GM19452 (cell line): Measurements from ENCODE around the gene KRTAP10-8.
"Not testable (repeated sequence)": the region's sequence is repeated elsewhere in the genome, so short reads cannot be mapped to it uniquely, and the experiment has no call there.

Experiments
- ATAC-seq: cut with Tn5 transposase; IDR thresholded peaks from one replicate; pipeline ENCODE4 v1.9.1; 2021; ENCODE audit not compliant: unreplicated experiment

The KRTAP10-8 gene

DNA sequence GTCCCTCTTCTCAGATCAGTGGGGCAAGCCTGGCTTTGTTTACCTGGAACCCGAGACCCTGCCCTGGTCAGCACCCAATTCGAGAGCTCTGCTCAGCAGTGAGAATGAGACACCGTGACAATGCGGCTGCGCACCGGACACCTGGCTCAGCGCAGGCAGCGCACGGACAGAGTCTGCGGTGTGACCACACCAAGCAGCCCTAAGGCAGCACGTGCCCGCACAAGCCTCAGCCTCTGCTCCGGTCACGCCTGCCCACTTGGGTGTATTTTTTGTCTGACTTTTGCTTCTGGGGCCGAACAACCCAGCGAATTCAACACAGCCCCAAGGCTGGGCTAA lies 4.7 kb downstream of the KRTAP10-8 start:
- ATAC-seq = no peak

DNA sequence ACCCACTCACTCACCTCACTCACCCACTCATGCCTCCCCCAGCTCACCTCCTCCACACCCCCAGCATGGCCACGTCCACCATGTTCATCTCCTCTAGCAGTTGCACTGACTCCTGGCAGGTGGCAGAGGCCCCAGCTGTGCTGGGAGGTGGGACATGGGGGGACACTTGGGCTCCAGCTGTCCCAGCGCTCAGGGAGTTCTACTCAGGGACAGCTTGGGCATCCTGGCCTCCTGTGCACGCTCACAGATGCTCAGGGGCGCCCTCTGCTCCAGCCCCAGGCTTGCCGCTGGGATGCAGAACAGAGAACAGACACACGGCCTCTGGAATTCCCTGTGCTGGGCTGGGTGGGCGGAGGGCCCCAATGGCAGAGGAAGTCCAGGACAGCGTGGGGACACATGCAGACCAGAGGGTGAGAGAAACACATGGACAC lies 5.2 kb downstream of the KRTAP10-8 start:
- ATAC-seq = no peak

DNA sequence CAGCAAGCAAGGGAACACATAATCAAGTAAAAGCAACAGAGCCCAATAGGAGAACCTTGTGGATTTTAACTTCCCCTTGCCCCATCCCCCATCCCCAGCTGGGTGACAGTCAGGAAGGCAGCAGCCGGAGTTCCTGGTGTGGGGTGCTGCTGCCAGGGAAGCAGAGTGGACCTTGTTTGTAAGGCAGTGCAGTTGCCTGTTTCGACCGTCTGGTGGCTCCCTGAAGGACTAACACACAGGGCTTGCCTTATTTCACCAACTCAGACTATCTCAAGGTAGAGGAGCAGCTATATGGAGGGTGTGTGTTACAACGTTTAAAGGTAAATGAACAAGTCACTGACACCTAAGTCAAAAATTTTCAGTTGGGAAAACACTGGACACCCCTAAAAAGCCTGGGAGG lies 6.6 kb downstream of the KRTAP10-8 start:
- no peak for ATAC-seq

DNA sequence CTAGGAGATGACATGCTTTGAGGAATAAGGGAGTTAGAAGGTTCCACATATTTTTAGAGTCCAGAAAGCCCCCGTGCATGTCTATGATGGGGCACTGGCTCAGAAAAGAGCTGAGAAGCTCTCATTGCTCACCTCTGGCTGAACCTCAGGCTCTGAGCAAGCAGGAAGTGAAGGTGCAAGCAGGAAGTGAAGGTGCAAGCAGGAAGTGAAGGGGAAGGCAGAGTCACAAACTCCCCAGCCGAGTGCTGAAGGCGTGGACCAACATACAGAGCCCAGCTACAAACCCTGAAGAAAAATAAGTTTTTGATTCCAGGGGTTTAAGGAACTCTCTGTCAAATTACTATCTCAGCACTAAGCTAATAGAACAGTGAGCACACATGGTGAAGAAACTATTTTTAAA lies 7.0 kb downstream of the KRTAP10-8 start:
- ATAC-seq = no peak

DNA sequence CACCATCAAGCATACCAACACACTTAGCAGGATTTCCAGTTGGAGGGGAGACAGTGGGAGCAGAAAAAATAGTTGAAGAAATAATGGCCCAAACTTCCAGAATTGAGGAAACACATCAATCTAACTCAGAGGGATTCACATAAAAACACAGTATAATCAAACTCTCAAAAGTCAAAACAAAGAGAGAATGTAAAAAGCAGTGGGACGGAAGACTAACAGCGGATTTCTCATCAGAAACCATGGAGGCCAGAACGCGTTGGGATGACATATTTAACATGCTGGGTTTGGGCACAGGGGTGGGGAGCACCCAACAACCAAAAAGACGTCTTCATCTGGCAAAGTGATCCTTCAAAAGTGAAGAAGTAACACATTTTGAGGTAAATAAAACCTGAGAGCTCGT lies 8.0 kb downstream of the KRTAP10-8 start:
- no peak for ATAC-seq

DNA sequence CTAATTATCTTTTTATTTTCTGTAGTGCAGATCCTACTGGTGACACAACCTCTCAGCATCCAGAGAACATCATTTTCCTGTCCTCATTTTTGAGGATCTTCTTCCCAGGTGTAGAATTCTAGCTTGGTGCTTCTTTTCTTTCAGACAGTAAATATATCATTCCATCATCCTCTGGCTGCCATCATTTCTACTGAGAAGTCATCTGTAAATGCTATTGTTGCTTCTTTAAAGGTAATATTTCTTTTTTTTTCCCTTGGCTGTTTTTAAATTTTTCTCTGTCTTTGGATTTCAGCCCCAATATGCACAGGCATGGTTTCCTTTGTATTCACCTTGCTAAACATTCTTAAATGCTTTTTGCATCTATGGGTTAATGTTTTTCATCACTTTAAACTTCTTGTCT lies 11.7 kb downstream of the KRTAP10-8 start:
- no peak for ATAC-seq

DNA sequence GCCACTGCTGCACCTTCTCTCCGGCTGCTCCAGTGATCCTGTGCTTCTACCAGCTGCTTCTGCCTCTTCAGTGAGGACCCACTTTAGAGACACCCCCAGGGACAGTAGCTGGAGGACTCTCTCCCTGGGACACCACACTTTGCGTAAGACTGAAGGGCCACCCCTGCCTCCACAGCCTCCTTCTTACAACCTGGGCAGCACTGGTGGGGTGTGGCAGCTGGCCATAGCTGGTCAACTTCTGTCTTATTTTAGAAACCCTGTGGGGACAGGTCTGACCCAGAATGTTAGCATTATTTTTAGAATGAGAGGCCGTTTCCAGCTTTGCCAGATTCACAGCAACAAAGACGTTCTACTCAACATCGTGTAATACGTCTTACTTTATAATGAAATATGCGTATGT lies 13.9 kb downstream of the KRTAP10-8 start:
- ATAC-seq = no peak

DNA sequence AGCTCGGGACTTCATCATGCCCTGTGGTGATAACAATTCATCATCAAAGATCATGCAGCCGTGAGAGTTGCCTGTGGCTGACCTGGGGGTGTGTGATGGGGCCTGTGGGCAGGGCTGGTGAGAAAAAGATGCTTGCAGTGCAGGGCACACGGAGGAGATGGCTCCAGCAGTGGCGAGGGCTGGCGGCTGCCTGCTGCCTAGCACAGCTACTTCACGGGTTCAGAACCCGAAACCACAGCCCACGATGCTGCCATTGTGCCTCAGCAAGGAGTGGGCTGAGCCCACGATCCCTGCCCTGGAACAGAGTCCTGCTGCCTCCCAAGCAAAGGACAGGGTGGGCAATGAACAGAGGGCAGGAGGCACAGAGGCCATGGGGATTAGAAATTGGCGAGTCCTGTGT lies 14.4 kb downstream of the KRTAP10-8 start:
- ATAC-seq = no peak

DNA sequence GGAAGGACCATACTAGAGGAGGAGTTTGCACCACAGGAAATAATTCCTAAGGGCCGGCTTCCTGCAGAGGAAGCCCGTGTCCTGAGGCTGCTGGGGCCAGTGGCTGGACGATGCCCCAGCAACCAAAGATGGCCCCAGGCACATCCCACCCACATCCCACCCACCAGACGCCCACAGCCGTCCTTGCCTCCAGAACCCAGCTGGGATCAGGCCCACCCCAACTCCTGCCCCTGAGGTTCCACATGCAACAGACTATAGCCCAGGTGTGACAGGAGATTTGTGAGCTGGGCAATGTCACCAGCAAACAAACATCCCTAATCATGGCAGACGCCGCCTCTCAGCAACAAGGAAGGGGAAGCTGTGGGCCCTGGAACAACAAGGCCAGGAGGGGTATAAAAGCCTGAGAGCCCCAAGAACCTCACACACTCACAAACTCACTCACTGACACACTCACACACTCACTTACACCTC lies 14.8 kb downstream of the KRTAP10-8 start, which contains the start of gene KRTAP10-9:
Gene KRTAP10-9, plus strand, starts transcription at position 421 of the 471 bp plus-strand sequence. CDS start 79 bp downstream, outside the sequence.
- no peak for ATAC-seq

DNA sequence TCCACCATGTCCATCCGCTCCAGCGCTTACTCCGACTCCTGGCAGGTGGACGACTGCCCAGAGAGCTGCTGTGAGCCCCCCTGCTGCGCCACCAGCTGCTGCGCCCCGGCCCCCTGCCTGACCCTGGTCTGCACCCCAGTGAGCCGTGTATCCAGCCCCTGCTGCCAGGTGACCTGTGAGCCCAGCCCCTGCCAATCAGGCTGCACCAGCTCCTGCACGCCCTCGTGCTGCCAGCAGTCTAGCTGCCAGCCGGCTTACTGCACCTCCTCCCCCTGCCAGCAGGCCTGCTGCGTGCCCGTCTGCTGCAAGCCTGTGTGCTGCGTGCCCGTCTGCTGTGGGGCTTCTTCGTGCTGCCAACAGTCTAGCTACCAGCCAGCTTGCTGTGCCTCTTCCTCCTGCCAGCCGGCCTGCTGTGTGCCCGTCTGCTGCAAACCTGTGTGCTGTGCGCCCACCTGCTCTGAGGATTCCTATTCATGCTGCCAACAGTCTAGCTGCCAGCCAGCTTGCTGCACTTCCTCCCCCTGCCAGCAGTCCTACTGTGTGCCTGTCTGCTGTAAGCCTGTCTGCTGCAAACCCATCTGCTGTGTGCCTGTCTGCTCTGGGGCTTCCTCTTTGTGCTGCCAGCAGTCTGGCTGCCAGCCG lies 15.4 kb downstream of the KRTAP10-8 start:
- not testable (repeated sequence) for ATAC-seq

DNA sequence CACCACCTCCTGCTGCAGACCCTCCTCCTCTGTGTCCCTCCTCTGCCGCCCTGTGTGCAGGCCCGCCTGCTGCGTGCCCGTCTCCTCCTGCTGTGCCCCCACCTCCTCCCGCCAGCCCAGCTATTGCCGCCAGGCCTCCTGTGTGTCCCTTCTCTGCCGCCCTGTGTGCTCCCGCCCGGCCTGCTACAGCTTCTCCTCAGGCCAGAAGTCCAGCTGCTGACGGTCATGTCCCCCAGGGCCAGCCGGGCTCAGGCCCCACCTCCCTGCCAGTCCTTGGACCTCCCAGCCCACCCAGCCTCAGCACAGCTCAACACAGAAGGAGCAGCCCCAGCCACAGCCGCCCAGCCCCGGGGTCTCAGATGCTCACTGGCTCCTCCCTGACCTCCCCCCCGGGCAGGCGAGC lies 16.0 kb downstream of the KRTAP10-8 start:
- not testable (repeated sequence) for ATAC-seq

DNA sequence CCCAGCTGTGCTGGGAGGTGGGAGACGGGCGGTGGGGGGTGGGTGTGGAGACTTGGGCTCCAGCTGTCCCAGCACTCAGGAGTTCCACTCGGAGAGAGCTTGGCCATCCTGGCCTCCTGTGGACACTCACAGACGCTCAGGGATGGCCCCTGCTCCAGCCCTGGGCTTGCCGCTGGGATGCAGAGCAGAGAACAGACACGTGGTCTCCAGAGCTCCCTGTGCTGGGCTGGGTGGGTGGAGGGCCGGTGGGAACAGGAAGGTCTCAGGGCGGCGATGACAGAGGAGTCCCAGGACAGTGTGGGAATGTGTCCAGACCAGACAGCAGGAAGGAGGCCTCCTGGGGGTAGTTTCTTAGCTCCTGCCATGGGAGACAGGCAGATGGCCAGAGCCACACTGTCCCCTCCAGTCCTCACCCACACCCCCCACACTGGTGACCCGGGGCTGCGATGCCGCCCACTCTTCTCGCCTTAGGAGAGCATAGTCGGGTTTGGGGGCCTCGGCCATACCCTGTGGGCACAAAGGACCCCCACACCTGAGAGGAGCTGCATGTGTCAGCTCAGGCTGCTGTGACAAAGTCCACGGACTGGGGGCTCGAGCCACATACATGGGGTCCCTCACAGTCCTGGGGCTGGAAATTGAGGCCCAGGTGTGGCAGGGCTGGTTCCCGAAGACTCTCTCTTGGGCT lies 17.0 kb downstream of the KRTAP10-8 start:
- no peak for ATAC-seq

DNA sequence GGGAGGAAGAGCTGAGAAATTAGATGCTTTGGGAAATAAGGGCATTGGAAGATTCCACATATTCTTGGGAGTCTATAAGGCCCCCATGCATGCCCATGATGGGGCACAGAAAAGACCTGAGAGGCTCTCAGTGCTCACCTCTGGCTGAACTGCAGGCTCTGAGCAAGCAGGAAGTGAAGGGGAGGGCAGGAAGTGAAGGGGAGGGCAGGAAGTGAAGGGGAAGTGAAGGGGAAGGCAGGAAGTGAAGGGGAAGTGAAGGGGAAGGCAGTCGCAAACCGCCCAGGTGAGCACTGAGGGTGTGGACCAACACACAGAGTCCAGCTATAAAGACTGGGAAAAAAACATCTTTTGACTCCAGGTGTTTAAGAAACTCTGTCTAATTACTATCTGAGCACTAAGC lies 18.6 kb downstream of the KRTAP10-8 start:
- ATAC-seq = no peak

DNA sequence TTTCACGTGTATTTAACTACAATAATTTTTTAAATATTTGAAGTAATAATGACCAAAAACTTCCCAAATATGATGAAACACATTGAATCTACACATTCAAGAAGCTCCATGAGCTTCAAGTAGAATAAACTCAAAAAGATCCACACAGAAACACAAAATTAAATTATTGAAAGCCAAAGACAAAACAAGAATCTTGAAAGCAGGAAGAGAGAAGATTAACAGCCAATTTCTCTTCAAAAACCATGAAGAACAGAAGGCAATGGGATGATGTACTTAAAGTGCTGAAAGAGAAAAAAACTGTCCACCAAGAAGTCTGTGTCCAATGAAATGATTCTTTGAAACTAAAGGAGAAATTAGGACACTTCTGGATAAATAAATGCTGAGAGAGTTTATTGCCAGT lies 20.2 kb downstream of the KRTAP10-8 start:
- no peak for ATAC-seq

DNA sequence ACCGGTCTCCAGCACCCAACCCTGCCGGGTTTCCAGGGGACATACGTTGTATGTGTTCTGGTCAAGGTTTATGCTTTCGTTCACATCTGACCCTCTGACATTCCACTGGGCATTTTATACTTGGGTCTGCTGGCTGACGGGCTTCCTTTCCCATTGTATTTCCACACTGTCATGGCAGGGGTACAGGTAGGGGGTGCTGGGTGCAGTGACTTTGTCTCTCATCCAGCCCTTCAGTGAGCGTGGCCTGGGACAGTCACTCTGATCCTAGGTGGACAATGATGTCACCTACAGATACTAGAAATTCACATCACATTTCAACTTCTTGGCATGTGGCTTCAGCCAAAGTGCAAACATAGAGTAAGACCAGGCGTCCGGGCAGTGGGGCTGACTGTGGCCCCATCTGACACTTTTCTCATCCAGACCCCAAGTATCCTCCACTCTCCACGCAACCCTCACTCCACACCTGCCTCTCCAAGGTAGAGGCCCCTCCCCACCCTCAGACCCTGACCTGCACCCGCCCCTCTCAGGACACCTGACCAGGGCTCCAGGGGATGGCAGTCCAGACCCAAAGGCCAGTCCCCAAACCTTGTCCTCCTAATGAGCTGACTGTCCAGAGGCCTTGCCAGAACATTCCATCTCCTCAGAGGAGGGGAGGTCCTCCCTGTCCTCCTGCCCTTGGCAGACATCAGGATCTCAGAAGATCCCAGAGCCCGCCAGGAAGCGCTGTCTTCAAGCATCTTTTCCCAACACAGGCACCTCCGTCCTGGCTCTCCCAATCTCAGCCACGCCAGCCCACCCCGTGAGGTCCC lies 24.5 kb downstream of the KRTAP10-8 start:
- ATAC-seq = no peak

DNA sequence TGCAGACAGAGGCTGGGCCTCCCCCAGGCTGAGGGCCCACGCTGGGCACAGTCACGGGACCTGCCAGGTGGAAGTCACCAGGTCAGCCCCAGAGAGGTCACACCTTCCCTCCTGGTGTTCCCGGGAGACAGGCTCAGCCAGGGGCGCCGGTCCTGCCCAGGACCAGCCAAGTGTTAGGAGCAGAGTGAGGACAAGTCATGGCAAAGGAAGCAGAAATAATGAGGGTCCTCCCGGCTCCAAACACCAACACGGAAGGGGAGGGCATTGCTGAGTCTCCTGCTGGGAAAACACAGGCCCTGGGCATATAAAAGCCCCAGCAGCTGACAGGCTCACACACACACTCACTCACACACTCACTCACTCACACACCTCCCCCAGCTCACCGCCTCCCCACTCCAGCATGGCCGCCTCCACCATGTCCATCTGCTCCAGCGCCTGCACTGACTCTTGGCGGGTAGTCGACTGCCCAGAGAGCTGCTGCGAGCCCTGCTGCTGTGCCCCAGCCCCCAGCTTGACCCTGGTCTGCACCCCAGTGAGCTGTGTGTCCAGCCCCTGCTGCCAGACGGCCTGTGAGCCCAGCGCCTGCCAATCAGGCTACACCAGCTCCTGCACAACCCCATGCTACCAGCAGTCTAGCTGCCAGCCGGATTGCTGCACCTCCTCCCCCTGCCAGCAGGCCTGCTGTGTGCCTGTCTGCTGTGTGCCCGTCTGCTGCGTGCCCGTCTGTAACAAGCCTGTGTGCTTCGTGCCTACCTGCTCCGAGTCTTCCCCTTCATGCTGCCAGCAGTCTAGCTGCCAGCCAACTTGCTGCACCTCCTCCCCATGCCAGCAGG lies 25.4 kb downstream of the KRTAP10-8 start, which contains the start of gene KRTAP10-10:
Gene KRTAP10-10, plus strand, starts transcription at position 339 of the 833 bp plus-strand sequence. Its CDS starts 62 bp downstream, at position 401.
- ATAC-seq = no peak

DNA sequence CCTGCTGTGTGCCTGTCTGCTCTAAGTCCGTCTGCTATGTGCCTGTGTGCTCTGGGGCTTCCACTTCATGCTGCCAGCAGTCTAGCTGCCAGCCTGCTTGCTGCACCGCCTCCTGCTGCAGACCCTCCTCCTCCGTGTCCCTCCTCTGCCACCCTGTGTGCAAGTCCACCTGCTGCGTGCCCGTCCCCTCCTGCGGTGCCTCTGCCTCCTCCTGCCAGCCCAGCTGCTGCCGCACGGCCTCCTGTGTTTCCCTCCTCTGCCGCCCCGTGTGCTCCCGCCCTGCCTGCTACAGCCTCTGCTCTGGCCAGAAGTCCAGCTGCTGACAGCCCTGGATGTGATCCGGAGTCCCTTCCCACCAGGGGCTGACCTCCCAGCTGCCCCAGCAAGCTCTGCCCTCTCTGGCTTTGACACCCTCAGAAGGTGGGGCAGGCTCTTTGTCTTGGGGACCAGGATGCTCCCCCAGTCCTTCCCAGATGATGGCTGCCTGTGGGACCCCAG lies 26.0 kb downstream of the KRTAP10-8 start:
- not testable (repeated sequence) for ATAC-seq

DNA sequence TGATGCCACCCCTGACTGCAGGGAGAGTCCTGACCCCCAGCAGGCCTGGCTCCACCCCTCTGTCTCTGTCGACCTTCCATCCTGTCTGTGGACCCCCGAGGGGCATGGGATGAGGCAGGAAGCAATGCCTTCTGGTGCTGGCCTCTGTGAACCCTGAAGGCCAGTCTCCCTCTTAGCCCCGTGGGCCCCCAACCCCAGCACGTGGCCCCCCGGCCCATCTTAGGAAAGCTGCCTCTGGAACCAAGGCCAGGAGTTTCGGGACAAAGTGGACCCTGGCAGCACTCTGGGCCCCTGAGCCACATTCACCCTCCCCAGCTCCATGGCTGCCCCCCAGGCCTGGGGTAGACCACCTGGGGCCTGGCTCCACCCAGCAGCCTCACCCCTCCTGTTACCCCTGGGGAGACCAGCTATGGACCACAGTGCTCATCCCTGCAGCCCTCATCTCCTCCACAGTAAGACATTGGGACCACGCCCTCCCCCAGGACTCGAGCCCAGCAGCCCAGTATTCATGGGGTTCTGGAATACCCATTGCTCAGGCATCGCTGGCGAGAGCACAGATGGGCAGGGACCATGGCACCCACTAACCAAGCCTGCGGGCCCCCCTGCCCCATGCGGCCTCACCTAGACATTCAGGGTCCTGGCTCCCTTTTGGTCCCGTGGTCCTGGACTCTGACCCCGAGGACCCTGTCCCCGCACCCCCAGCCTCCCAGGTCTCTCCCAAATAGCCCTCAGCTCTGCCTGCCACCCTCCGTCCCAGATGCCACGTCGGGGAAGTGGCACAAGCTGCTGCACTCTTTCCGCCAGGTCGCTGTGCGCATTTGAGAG lies 26.8 kb downstream of the KRTAP10-8 start:
- not testable (repeated sequence) for ATAC-seq

DNA sequence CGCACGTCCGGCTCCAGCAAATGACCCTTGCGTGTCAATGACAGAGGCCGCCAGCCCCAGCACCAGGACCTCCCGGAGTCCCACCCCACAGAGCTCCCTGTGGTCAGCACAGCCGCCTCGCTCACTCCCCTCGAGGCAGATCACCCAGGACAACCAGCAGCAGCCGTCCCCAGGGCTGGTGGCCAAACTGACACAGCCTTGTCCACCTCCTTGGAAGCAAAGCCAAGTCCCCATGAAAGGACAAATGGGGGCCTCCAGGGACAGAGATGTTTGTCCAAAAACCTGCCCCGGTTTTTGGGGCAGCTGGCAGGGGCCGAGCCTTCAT lies 27.4 kb downstream of the KRTAP10-8 start:
- ATAC-seq = no peak

DNA sequence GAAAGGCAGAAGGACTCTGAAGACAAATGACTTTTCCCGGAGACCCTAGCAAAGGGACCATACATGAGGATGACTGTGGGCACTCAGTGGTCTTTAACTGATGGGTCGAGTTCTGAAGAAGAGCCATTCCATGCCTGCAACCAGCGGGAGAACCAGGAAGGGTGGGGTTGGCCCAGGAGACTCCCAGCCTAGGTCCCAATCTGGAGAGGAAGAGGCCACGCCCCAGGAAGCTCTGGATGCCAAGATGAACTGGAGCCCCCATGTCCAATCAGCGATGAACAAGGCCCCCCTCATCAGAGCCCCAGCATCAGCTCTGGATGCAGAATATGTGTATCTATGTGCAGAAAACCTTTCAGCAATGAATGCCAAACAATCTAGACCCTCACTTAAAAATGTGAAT lies 28.9 kb downstream of the KRTAP10-8 start:
- no peak for ATAC-seq
